Mammary epithelial cell (primary cell): Measurements from ENCODE around the gene KCNN3.

Experiments
- EZH2 ChIP-seq: IDR thresholded peaks from 2 replicates; pipeline ENCODE4 v1.6.1; 2012; ENCODE audit warnings: low read length, inconsistent platforms, borderline replicate concordance
- TF ChIP-seq, protein P1 (sequence below), 2 donors: IDR thresholded peaks in 1 of 2; conservative IDR thresholded peaks in 1 of 2; 2 replicates each; pipeline ENCODE4 v1.5.1; 2011 to 2012; ENCODE audit warnings: inconsistent platforms in 2 of 2, low read length in 2 of 2, mild to moderate bottlenecking in 2 of 2, control low read depth in 1 of 2, low read depth in 1 of 2; ENCODE audit not compliant: insufficient read depth in 1 of 2; ENCODE audit errors: extremely low read depth in 1 of 2

DNA sequence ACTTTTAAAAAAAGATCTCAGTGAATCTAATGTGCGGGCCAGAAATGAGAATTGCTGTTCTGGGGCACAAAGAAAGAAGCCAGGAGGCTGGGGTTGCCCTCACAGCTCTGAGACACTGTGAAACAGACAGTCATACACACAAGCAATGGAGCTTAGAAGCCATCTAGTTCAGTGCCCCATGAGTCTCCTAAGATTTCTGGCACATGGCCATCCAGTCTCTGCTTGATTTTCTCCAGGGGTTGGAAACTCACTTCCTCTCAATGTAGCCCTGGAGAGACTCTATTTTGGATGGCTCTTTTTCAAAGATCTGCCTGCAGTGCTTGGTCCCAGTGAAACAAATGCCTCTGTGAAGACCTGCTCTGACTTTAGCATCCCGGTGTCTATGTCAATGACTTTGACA is 38.6 kb downstream of the KCNN3 start:
- TF ChIP-seq EZH2: no peak
- TF ChIP-seq, protein P1, sequence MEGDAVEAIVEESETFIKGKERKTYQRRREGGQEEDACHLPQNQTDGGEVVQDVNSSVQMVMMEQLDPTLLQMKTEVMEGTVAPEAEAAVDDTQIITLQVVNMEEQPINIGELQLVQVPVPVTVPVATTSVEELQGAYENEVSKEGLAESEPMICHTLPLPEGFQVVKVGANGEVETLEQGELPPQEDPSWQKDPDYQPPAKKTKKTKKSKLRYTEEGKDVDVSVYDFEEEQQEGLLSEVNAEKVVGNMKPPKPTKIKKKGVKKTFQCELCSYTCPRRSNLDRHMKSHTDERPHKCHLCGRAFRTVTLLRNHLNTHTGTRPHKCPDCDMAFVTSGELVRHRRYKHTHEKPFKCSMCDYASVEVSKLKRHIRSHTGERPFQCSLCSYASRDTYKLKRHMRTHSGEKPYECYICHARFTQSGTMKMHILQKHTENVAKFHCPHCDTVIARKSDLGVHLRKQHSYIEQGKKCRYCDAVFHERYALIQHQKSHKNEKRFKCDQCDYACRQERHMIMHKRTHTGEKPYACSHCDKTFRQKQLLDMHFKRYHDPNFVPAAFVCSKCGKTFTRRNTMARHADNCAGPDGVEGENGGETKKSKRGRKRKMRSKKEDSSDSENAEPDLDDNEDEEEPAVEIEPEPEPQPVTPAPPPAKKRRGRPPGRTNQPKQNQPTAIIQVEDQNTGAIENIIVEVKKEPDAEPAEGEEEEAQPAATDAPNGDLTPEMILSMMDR (conservative IDR thresholded peaks at IDR 0.05 in 1 of 2, IDR thresholded peaks at IDR 0.05 in 1 of 2; ENCODE audit: extremely low read depth in 1 of 2, insufficient read depth in 1 of 2, low read depth in 1 of 2, low read length in 2 of 2): no peak
